ENCODE measurements around the gene GART.

Gene GART

DNA sequence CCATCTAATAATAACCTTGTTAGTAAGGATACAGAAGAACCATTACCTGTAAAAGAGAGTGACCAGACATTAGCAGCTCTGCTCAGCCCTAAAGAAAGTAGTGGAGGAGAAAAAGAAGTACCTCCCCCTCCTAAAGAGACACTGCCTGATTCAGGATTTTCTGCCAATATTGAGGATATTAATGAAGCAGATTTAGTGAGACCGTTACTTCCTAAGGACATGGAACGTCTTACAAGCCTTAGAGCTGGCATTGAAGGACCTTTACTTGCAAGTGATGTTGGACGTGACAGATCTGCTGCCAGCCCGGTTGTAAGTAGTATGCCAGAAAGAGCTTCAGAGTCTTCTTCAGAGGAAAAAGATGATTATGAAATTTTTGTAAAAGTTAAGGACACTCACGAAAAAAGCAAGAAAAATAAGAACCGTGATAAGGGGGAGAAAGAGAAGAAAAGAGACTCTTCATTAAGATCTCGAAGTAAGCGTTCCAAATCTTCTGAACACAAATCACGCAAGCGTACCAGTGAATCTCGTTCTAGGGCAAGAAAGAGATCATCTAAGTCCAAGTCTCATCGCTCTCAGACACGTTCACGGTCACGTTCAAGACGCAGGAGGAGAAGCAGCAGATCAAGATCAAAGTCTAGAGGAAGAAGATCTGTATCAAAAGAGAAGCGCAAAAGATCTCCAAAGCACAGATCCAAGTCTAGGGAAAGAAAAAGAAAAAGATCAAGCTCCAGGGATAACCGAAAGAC is 12.5 kb upstream of the GART start:
- no peak for DNase-seq

DNA sequence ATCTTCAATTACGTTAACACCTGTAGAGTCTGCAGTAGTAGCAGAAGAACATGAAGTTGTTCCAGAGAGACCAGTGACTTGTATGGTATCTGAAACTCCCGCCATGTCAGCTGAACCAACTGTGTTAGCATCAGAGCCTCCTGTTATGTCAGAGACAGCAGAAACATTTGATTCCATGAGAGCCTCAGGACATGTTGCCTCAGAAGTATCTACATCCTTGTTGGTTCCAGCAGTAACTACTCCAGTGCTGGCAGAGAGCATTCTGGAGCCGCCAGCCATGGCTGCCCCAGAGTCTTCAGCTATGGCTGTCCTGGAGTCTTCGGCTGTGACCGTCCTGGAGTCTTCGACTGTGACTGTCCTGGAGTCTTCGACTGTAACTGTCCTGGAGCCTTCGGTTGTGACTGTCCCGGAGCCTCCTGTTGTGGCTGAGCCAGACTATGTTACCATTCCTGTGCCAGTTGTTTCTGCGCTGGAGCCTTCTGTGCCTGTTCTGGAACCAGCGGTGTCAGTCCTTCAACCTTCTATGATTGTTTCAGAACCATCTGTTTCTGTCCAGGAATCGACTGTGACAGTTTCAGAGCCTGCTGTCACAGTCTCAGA is 11.2 kb upstream of the GART start:
- DNase-seq = no peak

- no peak for DNase-seq
Observed at GRCh38 chr21:33552093-33552998, 10.4 kb upstream of the GART start.

GRCh38 chr21:33551664-33552063 is 9.7 kb upstream of the GART start:
- DNase-seq = no peak

DNA sequence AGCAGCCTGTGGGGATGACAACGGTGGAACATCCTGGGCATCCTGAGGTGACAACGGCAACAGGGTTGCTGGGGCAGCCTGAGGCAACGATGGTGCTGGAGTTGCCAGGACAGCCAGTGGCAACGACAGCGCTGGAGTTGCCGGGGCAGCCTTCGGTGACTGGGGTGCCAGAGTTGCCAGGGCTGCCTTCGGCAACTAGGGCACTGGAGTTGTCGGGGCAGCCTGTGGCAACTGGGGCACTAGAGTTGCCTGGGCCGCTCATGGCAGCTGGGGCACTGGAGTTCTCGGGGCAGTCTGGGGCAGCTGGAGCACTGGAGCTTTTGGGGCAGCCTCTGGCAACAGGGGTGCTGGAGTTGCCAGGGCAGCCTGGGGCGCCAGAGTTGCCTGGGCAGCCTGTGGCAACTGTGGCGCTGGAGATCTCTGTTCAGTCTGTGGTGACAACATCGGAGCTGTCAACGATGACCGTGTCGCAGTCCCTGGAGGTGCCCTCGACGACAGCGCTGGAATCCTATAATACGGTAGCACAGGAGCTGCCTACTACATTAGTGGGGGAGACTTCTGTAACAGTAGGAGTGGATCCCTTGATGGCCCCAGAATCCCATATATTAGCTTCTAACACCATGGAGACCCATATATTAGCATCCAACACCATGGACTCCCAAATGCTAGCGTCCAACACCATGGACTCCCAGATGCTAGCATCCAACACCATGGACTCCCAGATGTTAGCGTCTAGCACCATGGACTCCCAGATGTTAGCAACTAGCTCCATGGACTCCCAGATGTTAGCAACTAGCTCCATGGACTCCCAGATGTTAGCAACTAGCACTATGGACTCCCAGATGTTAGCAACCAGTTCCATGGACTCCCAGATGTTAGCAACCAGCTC is 9.1 kb upstream of the GART start:
- DNase-seq = no peak

GRCh38 chr21:33549848-33550771 is 8.2 kb upstream of the GART start:
- no peak for DNase-seq

GRCh38 chr21:33546086-33546485 is 4.2 kb upstream of the GART start:
- peak in 1 of 51 donors; percentile 1 for DNase-seq

DNA sequence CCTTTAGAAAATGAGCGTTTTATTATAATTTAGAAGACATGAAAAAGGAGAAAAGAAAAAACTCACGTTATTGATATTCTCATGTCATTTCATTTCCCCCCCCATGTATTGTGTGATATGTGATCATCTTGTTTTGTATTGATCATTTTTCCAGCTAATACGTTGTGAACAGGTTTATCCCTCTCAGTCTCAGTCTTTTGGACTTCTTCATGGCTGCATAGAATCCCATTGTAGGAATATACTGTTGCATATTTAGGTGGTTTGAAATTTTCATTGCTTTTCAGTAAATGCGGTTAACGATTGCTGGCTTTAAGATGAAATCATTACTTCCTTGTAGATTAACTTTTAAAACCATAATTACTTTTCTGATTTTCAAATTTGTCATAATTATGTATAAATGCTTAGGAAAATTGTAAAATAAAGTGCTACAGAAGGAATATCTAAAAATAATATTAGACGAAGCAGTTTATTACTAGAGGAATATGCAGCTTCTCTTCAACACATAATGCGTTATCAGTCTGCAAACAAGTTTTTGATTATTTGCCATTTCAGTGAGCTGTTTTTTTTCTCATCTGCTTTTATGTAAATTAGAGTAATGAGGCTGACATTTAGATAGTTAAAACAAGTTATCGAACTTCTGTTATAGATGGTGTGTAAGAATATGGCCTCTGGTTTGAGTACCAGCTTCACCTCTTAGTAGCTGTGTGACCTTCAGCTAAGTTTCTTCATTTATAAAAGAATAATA is 2.7 kb upstream of the GART start:
- no peak for DNase-seq

GRCh38 chr21:33543505-33544129 is 1.7 kb upstream of the GART start:
- DNase-seq = no peak

GRCh38 chr21:33542640-33543504 is 955 bp upstream of the GART start, which contains the start of gene SON:
TSS of gene SON (plus strand) at chr21:33543038. CDS start at chr21:33543093, 55 bp downstream.
- DNase-seq = peak; percentile 77 to 100 (median 98)

- peak in 2 of 51 donors; percentile 1 to 2 for DNase-seq
Observed at GRCh38 chr21:33541105-33541711, 709 bp downstream of the GART start.

- no peak for DNase-seq
Observed at GRCh38 chr21:33540711-33541104, 1.2 kb downstream of the GART start.

GRCh38 chr21:33539616-33540015 is 2.3 kb downstream of the GART start:
- DNase-seq = no peak

GRCh38 chr21:33537212-33537611 is 4.7 kb downstream of the GART start:
- no peak for DNase-seq

GRCh38 chr21:33531007-33531406 is 10.9 kb downstream of the GART start:
- no peak for DNase-seq

DNA sequence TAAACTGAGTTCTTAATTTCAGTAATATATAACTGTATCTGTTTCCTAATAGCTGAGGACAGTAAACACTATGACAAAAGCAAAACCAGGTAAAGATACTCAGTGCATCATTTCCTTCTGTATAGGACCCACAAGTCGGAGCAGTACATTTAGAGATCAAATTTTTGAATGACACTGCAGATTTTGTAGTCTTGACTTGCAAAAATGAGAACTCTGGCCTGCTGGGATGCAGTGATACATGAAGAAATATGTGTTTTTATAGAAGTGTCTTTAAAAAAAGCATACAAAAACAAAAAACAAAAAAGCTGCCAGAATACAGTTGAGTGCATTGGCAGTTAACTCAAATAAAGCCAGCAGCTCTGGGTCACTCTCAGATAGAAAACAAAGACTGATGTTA is 19.0 kb downstream of the GART start:
- DNase-seq = no peak

DNA sequence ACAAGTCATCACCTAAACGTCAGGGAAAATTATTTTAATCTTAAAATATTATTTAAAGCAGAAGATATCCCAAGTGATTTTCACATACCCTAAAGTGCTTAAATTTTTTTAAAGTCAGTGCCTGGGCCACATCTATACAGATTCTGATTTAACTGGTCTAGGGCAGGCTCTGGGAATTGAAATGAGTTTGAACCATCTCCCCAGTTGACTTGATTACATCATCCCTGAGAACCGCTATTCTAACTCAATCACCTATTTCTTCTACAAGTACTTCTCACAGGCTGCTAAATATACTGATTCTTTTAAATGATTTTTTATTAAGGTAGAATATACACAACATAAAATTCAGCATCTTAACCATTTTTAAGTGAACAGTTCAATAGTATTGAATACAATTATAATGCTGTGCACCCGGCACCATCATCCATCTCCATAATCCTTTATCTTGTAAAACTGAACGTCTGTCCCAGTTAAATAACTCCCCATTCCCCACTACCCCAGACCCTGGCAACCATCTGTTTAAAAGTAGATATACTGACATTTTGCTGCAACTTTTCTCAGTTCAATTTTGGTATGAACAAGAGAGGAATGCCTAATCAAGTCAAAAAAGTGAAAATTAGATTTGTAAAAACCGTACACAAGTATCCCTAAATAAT is 19.5 kb downstream of the GART start:
- no peak for DNase-seq

Measured in hypothalamus (tissue), 51 donors.